ENCODE measurements around the gene RPL32.
"Not testable (repeated sequence)": the region's sequence is repeated elsewhere in the genome, so short reads cannot be mapped to it uniquely, and the experiment has no call there.

RPL32 gene

GRCh38 chr3:12841149-12841969 lies at the start of gene RPL32:
RPL32 (minus strand) TSS chr3:12841565; CDS start chr3:12840237, 1,328 bp downstream.
- peak; percentile 62 for DNase-seq

DNA sequence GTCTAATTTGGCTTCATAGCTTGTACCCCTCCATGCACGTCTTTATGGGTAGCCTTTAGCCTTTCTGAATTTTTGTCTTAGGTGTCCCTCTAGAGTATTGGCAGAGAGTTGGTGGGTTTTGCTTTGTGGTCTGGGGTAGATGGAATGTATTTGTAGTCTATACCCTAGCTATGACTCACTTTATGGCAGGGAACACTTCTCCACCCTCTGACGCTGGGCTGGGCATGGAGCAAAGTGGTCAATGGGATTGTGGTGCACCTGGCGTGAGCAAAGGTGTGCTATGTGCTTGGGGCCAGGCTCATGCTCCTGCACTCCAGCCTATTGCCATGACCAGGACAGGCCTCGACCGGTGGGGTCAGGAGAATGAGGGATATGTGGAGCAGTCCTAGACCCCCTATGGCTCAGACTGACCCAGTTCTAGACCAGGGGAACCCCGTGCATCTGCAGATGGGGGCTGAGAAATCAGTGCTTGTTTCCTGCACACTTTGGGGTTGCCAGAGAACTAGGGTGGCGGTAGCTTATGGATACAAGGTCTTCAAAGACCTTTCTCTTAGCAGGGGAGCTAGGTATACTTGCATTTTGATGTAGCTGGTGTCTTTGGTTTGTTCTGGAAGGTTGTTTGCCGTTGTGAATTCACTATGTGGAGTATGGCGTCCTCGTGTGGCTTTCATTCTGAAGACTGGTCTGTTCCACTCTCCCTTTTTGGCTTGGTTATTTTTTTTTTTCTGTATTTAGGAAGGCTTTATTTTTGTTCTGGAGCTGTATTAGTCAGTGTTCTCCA lies 49.4 kb upstream of the RPL32 start:
- DNase-seq, result no peak

GRCh38 chr3:12886736-12887135 lies 45.4 kb upstream of the RPL32 start:
- DNase-seq, result no peak

- no peak for DNase-seq
These were observed 44.8 kb upstream of the RPL32 start for GRCh38 chr3:12886106-12886679.

- no peak for DNase-seq
These were observed 44.2 kb upstream of the RPL32 start for GRCh38 chr3:12885583-12885930.

- no peak for DNase-seq
These were observed 43.6 kb upstream of the RPL32 start for GRCh38 chr3:12884790-12885582.

GRCh38 chr3:12884186-12884680 lies 42.9 kb upstream of the RPL32 start:
- no peak for DNase-seq

GRCh38 chr3:12882336-12883310 lies 41.3 kb upstream of the RPL32 start:
- DNase-seq, result no peak

- not testable (repeated sequence) for DNase-seq
These were observed 40.5 kb upstream of the RPL32 start for GRCh38 chr3:12881858-12882257.

DNA sequence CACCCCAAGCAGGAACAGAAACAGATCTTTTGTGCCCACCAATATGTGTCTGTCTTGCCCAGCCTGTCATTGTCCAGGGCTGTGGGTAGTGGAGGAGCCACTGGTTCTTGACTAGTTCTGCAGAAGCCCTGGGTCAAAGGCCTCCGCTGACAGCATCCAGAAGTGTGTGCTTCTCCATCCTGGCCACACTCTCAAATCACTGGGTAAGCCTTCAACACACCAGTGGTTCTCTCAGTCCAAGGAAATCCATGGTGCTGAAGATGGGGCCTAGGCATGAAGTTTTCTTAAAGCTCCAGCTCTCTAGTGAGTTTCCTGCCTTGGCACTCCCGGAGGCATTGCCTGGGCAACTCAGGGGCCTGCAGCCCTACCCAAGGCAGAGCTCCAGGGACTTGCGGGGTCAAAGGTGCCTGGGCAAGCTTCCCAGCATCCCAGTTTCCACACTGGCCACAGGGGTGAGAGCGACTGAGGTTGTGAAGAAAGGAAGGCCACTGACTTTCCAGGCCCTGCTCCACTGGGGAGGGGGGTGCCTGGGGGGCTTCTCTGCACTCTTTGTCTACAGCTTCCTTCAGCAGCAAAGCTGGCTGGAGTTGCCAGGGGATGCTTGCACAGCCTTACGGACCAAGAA lies 37.9 kb upstream of the RPL32 start:
- no peak for DNase-seq

GRCh38 chr3:12878758-12879157 lies 37.4 kb upstream of the RPL32 start:
- DNase-seq, result not testable (repeated sequence)

- DNase-seq, result no peak
These were observed 36.8 kb upstream of the RPL32 start for GRCh38 chr3:12878141-12878574.

- no peak for DNase-seq
These were observed 35.7 kb upstream of the RPL32 start for GRCh38 chr3:12877040-12877439.

- DNase-seq, result no peak
These were observed 34.8 kb upstream of the RPL32 start for GRCh38 chr3:12875857-12876836.

DNA sequence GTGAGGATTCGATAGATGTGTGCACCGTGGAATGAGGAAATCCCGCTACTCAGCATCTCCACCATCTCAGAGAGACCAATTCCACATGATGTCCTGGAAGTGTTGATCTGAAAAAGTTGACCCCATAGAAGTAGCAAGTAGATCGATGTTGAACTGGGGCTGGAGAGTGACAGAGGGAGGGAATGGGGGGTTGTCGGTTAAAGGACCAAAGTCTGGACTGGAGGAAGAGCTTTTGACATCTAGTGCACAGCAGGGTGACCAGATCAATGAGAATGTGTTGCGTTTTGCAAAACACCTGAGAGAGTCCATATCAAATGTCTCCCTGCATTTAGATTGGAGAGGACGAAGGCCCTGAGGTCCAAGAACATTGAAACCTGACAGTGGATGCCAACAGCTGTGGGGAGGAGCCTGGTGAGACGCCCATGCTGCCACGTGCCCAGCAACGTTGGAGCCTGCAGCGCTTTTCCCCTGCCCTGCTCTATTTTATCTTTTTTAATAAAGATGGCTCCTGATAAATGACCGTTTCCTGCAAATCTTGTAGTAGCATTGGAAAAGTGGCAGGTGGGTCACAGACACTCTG lies 30.1 kb upstream of the RPL32 start:
- no peak for DNase-seq

DNA sequence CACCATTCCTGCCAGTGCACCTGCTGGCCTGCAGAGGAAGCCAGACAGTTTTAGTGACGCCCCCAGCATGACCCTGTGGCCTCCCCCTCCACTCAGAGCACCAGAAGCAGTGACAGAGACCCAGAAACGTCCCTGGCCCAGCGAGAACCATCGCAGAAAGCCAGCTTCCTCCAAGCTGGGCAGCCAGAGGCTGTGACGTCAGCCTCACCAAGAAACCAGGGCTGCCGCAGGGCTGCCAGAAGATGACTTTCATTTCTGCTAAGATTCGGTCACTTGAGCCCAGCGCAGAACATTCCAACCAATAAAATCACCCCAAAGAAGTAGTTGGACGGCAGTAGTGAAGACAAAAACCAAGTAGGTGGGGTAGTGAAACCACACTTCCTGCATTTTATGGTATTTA lies 29.6 kb upstream of the RPL32 start:
- DNase-seq, result no peak

DNA sequence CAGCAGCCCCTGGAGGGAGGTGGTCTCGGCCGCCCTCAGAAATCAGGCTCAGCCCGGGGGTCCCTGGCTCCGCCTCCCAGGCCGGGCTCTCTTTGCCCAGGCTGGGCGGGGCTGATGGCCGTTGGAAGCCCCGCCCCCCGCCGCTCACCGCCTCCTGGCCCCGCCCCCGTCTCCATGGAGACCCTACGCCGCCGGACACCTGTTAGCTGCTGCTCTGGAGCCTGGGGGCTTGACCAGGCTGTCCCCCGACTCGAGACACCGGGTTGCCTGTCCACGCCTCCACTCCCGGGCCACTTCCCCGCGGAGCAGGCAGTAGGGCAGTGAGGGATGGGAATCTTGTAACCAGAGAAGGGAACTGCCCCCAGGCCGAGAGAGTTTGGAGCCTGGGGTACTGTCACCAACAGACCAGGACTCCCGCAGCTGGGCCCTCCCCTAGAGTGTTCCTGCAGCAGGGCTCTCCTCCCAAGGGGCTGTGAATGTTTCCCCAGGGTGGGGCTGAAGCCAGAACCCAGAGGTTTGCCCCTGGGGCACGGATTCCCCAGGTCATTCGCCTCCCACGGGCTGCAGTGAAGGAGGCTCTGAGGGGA lies 27.8 kb upstream of the RPL32 start:
- DNase-seq, result no peak

DNA sequence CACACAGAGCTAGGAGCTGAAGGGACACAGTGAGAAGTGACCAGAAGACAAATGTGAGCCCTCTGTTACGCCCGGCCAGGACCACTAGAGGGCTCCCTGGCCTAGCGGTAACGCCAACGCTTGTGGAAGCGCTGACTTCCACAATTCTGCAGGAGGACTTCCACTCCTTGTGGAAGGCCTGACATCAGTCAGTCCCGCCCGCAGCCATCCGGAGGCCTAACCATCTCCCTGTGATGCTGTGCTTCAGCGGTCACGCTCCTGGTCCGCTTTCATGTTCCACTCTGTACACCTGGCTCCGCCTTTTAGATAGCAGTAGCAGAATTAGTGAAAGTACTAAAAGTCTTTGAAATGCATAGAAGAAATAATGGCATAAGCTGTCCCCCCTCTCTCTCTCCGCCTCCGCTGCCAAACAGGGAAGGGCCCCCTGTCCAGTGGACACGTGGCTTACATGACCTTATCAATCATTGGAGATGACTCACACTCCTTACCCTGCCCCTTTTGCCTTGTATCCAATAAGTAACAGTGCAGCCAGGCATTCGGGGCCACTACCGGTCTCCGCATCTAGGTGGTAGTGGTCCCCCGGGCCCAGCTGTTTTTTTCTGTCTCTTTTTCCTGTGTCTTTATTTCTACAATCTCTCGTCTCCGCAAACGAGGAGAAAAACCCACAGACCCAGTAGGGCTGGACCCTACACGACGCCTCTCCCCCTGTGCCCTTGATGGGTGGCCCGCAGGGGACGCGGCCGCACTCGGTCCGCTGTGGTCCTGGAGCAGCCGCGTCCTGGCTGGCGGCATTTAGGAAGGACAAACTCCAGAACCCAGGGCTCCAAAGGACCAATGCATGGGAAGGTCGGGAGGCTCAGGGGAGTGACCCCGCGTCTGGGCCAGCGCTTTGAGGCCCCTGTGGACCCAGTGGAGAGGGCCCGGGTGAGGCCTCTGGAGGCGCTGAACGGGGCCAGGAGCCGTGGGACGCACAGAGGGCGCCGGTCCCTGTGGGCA lies 27.0 kb upstream of the RPL32 start:
- DNase-seq, result peak; percentile 43

Data from GOT3 (cell line).